Naive B cell (primary cell): ENCODE data around the gene MPP2. TPM values are rescaled to one million over a fixed set of nuclear protein-coding genes. Genes with fewer than 3 reads are reported as not detected.

Experiments used
- polyA plus RNA-seq, 6 donors: library from polyadenylated mRNA; unstranded; fragments of 300-500 nt; fragmentation: Illumina TruSeq; gene quantifications; one replicate each; pipeline ENCODE4 v1.2.3, GENCODE V29; 2021; ENCODE audit warnings: low read depth in 6 of 6

The MPP2 gene
- polyA plus RNA-seq, 6 donors from 2014 or later: 0.18 TPM; not detected in 5

Other genes with a start within 250 kb of the MPP2 start
- under 1 TPM in 1 of 6 donors, not detected in 5; 0.12 TPM for gene MEOX1, start 245.6 kb downstream of the MPP2 start, polyA plus RNA-seq
- gene SOST, start 148.7 kb downstream of the MPP2 start, polyA plus RNA-seq: not detected
- 10 to 100 TPM in 1 of 6 donors, 1 to 10 TPM in 5; 1.7 to 10.5 (median 6.6) TPM for gene DUSP3, start 128.6 kb downstream of the MPP2 start, polyA plus RNA-seq
- gene CFAP97D1, start 127.1 kb downstream of the MPP2 start, polyA plus RNA-seq: not detected
- not detected for gene MPP3, start 74.4 kb downstream of the MPP2 start, polyA plus RNA-seq
- gene CD300LG, start 60.4 kb downstream of the MPP2 start, polyA plus RNA-seq: not detected
- not detected for gene PPY, start 34.9 kb upstream of the MPP2 start, polyA plus RNA-seq
- gene PYY, start 46.4 kb upstream of the MPP2 start, polyA plus RNA-seq: not detected
- gene NAGS, start 97.1 kb upstream of the MPP2 start, polyA plus RNA-seq: 1 to 10 TPM in 2 of 6 donors, under 1 TPM in 3, not detected in 1; 0.57 to 1.8 (median 0.90) TPM
- gene TMEM101, start 107.4 kb upstream of the MPP2 start, polyA plus RNA-seq: 10 to 100 TPM; 25.7 to 34.2 (median 28.9) TPM
- gene LSM12, start 159.1 kb upstream of the MPP2 start, polyA plus RNA-seq: 10 to 100 TPM; 48.1 to 99.0 (median 80.5) TPM
- gene G6PC3, start 163.2 kb upstream of the MPP2 start, polyA plus RNA-seq: 10 to 100 TPM; 19.2 to 28.0 (median 24.6) TPM
- gene HDAC5, start 216.1 kb upstream of the MPP2 start, polyA plus RNA-seq: 10 to 100 TPM; 27.5 to 79.5 (median 41.2) TPM
- 1 to 10 TPM in 3 of 6 donors, under 1 TPM in 2, not detected in 1; 0.63 to 1.4 (median 1.2) TPM for gene HROB, start 234.4 kb upstream of the MPP2 start, polyA plus RNA-seq